Heart right ventricle (tissue), 16 donors: Measurements from ENCODE around the gene DDX10. TPM values are rescaled to one million over a fixed set of nuclear protein-coding genes. Genes with fewer than 3 reads are reported as not detected.

Source experiments
- ATAC-seq, 8 donors: fragments of 200-7000 bp; cut with Tn5 transposase; one replicate each; pipeline ENCODE4 v1.9.1; 2020; ENCODE audit warnings: mild to moderate bottlenecking in 8 of 8, moderate library complexity in 8 of 8, moderate number of reproducible peaks in 1 of 8
- DNase-seq, 2 donors: peaks; one replicate each; pipeline ENCODE4 v3.0.0-alpha.2; 2020
- H3K27ac ChIP-seq, 10 donors: fragments of 200-600 bp; sonication (generic) in 2 of 10; one replicate each; pipeline versions ENCODE4 v1.5.0 to v1.8.0; 2020 to 2022; ENCODE audit warnings: mild to moderate bottlenecking in 3 of 10
- H3K27me3 ChIP-seq, 7 donors: fragments of 200-600 bp; one replicate each; pipeline ENCODE4 v1.8.0; 2021 to 2022; ENCODE audit warnings: mild to moderate bottlenecking in 2 of 7
- H3K36me3 ChIP-seq, 9 donors: fragments of 200-600 bp; sonication (generic) in 1 of 9; one replicate each; pipeline versions ENCODE4 v1.5.0 to v1.8.0; 2020 to 2022; ENCODE audit warnings: mild to moderate bottlenecking in 2 of 9
- H3K4me1 ChIP-seq, 9 donors: fragments of 200-600 bp; sonication (generic) in 1 of 9; one replicate each; pipeline versions ENCODE4 v1.5.0 to v1.8.0; 2020 to 2022; ENCODE audit warnings: mild to moderate bottlenecking in 4 of 9
- H3K4me3 ChIP-seq, 10 donors: fragments of 200-600 bp; sonication (generic) in 2 of 10; one replicate each; pipeline versions ENCODE4 v1.5.0 to v1.8.0; 2020 to 2022; ENCODE audit warnings: mild to moderate bottlenecking in 7 of 10, moderate library complexity in 2 of 10
- H3K9me3 ChIP-seq, 11 donors: fragments of 200-600 bp in 10 of 11; sonication (generic) in 2 of 11; one replicate each; pipeline versions ENCODE4 v1.5.0 to v1.8.0; 2013 to 2022; ENCODE audit warnings: mild to moderate bottlenecking in 2 of 11, control low read depth in 1 of 11, moderate library complexity in 1 of 11
- CTCF ChIP-seq, 9 donors: fragments of 200-600 bp; sonication (generic) in 2 of 9; IDR thresholded peaks; one replicate each; pipeline versions ENCODE4 v1.5.0 to v1.8.0; 2021 to 2022; ENCODE audit warnings: antibody characterized with exemption in 9 of 9, mild to moderate bottlenecking in 5 of 9, moderate library complexity in 1 of 9
- WGBS, 2 donors: extraction: QIAGEN DNeasy Blood & Tissue Kit; methylation state at CpG; one replicate each; pipeline ENCODE4 v1.1.7; 2013; ENCODE audit warnings: inconsistent platforms in 1 of 2; 5-methylcytosine and 5-hydroxymethylcytosine counted together
- intact Hi-C, 10 donors: fragments of 100-400 bp; cut with DNase I; formaldehyde crosslinking; loops; one replicate each; pipeline versions ENCODE4 v1.11.1 to v1.14.2; 2022
- polyA plus RNA-seq, 2 donors: library from polyadenylated mRNA; stranded (reverse); fragments of 200-250 nt; gene quantifications; one replicate each; pipeline ENCODE4 v1.2.3, GENCODE V29; 2013
- total RNA-seq, 10 donors: library from RNA; stranded (reverse); fragmentation: NEBNext Ultra II Directional in 3 of 10; extraction: Animal tissue kit (Norgen Biotek cat#: 25700) in 3 of 10; gene quantifications; one replicate each; pipeline versions ENCODE4 v1.2.1 to v1.2.4, GENCODE V29; 2021 to 2023
- donor health status: Arrhythmogenic right ventricular cardiomyopathy.
- donor health status: ischemic (EF 13 %, LVEDD 7.1; RV severe dilation, severe dysfunction).
- donor health status: healthy with polysubstance abuse.
- donor health status: DM: no; HTN: yes; CAD: no.
- donor health status: DM: no; HTN: no; CAD: no.
- donor health status: ischemic (EF 25% LVEDD 6.9; RV normal size, moderate dysfunction).
- donor health status: ischemic (EF 25% LVEDD 5.7; RV mildly dilated, moderate dysfunction).
- donor health status: healthy.
- donor health status: DM: yes; HTN: yes; CAD: no.
- donor health status: Ischemic cardiomyopathy.
- donor health status: ischemic (EF 35%, LVEDD 5.7; RV mildly dilated, moderate dysfunction).
- donor health status: nonischemic (EF 11% LVEDD 7.7; RV severe dilation, severe dysfunction).
- donor health status: DM: yes; HTN: yes; CAD: no.
- donor health status: PGD.
- donor health status: ischemic (EF 29% LVEDD 5.4; RV normal size, mild dysfunction).
- donor health status: nonischemic (EF 23%, LVEDD 6.1; RV moderate dilation, normal function).

DDX10 gene
- total and polyA plus RNA-seq, 12 donors: 9.3 to 15.3 (median 11.5) TPM

GRCh38 chr11:108881131-108881530, 216.3 kb downstream of the DDX10 start:
- no peak overlapping the region for H3K27ac ChIP-seq
- H3K4me1 ChIP-seq: no peaks in the 10 kb centered on the region
- no peaks in the 10 kb centered on the region for H3K9me3 ChIP-seq
- no peak for ATAC-seq
- no peaks in the 10 kb centered on the region for H3K27me3 ChIP-seq
- TF ChIP-seq CTCF (IDR thresholded peaks at IDR 0.05): no peak
- intact Hi-C loops: no loop called here
- DNase-seq: no peak
- no peak overlapping the region for H3K4me3 ChIP-seq
- H3K36me3 ChIP-seq: no peaks in the 10 kb centered on the region

DNA sequence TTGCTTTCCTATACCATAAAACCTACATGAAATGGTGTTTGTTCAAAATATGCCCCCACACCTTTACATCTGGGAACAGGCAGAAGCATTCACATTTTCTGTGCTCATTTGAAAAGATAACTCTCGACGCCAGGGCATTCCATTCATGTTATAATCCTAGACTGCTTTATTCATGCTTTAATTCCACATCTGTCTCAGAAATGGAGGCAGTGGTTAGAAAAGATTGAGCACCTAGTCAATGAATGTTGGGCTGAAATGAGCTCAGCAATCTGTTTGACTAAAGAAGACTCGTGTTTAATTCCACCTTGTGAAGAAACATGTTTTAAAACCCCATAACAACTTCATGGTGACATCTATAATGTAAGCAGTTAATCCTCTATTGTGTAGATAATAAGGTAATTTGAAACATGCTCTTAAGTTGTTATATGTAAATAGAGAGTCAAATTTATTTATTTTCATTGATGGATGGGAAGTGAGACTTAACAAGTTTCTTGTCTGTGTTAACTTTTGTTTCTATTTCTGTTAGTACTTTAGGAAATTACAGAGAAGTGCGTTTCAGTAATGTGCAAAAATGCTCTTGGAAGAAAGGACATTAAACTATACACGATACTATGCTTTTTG, 217.5 kb downstream of the DDX10 start:
- ATAC-seq (no peak), DNase-seq (no peak)
- no peak for TF ChIP-seq CTCF (IDR thresholded peaks at IDR 0.05)
- no peak overlapping the region for H3K4me3 ChIP-seq
- H3K4me1 ChIP-seq: no peaks in the 10 kb centered on the region
- H3K27me3 ChIP-seq: no peaks in the 10 kb centered on the region
- intact Hi-C loops: no loop called here
- H3K27ac ChIP-seq: no peak overlapping the region
- 89 to 92% methylated on average over 5 of the region's 5 CpGs for WGBS, 2 donors
- H3K36me3 ChIP-seq: no peaks in the 10 kb centered on the region
- H3K9me3 ChIP-seq: no peaks in the 10 kb centered on the region

DNA sequence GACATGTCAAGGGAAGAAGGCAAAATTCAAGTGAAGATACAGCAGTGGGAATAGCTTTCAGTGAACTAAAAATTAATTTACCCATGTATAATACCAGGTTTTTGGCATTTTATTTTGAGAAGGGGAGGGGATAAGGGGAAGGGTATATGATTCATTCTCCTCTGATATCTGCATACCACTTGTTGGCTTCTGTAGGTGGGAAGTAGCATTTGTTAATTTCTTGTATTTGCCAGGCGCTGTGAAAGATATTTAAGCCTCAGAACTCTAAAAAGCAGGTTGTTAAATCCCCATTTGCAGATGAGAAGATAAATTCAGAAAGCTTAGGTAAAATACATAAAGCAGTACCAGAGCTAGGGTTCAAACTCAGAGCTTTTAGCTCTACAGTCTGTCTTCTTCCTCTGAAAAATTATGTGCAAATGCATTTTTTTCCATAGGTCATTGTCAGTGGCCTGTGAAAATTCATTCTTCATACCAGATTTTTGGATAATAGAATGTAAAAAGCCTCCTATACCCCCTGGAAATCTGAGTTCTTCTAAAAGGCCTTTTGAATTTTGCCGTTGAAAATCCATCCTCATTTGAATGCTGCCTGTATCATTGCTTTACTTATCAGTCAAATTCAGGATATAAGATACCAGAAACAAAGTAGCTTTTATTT, 221.3 kb downstream of the DDX10 start:
- H3K4me3 ChIP-seq: no peak overlapping the region
- H3K9me3 ChIP-seq: no peaks in the 10 kb centered on the region
- no peaks in the 10 kb centered on the region for H3K4me1 ChIP-seq
- ATAC-seq (no peak), DNase-seq (no peak)
- WGBS, 2 donors: 70 to 77% methylated on average over 2 of the region's 2 CpGs
- H3K27me3 ChIP-seq: no peaks in the 10 kb centered on the region
- intact Hi-C loops: no loop called here
- H3K27ac ChIP-seq: no peak overlapping the region
- no peak for TF ChIP-seq CTCF (IDR thresholded peaks at IDR 0.05)
- H3K36me3 ChIP-seq: no peaks in the 10 kb centered on the region

- intact Hi-C loops: no loop called here
- no peaks in the 10 kb centered on the region for H3K27me3 ChIP-seq
- H3K4me3 ChIP-seq: no peak overlapping the region
- no peaks in the 10 kb centered on the region for H3K9me3 ChIP-seq
- no peak for ATAC-seq
- H3K4me1 ChIP-seq: no peaks in the 10 kb centered on the region
- 70 to 76% methylated on average over 2 of the region's 2 CpGs for WGBS, 2 donors
- no peak for DNase-seq
- TF ChIP-seq CTCF (IDR thresholded peaks at IDR 0.05): no peak
- H3K36me3 ChIP-seq: no peaks in the 10 kb centered on the region
- H3K27ac ChIP-seq: no peak overlapping the region
Observed at GRCh38 chr11:108886660-108887009, 221.8 kb downstream of the DDX10 start.
